ENCODE data around the gene NAT16. TPM values are rescaled to one million over a fixed set of nuclear protein-coding genes. Genes with fewer than 3 reads are reported as not detected.
A peak's percentile ranks its signal among the peaks of the same experiment; 100 is the strongest.

Gene NAT16
- total and polyA plus RNA-seq, 9 of the 15 experiments (the other 6 are each of a cell fraction or from before 2014, with no cell fraction given) = 0.04 TPM; not detected in 8

DNA sequence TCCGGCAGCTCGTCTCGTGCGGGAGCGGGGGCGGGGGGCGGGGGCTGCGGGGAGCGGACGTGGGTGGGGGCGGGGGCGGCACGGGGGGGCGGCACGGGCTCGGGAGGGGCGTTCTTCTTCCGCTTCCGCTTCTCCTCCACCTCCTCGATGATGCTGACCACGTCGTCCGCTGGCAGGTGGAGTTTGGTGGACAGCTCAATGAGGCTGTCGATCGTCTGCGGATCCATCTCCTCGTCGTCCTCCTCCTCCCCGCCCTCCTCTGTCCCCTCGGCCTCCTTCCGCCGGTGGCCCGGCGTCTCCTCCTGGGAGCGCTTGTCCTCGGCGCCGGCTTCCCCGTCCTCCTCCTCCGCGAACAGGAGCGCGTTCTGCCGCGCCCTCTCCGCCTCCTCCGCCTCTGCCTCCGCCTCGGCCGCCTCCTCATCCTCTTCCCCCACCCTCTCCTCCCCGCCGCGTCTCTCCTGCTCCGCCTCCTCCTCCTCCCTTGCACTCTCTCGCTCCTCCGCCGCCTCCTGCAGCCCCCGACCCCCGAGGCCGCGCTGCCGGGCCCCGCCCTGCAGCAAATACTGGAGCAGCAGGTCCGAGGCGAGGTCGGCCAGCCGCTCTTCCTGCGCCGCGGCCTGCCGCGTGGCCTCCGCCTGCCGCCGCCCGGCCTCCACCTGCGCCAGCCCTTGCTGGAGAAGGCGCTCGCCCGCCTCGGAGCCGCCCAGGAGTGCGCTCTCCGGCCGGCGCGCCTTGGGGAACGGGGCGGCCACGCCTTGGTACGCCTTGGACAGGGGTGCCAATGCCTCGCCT, 16.6 kb downstream of the NAT16 start (continued):
- TF ChIP-seq ZBTB40 (IDR thresholded peaks at IDR 0.05) (peak; percentile 38; the same call in 1 of the 2 replicates), ZBTB40 (CRISPR knock-in tag; IDR thresholded peaks at IDR 0.05) (no peak), ATF7 (IDR thresholded peaks at IDR 0.05) (no peak), NR0B1 (IDR thresholded peaks at IDR 0.05; ENCODE audit: partially characterized antibody) (no peak), ZNF77 (CRISPR knock-in tag; IDR thresholded peaks at IDR 0.05) (no peak), VEZF1 (CRISPR knock-in tag; IDR thresholded peaks at IDR 0.05) (peak; percentile 79), STAT6 (CRISPR knock-in tag; IDR thresholded peaks at IDR 0.05) (no peak), NFRKB (IDR thresholded peaks at IDR 0.05; ENCODE audit: low read depth) (no peak), RCOR1 (IDR thresholded peaks at IDR 0.05; ENCODE audit: borderline replicate concordance in 1 of 2, low read depth in 2 of 2, low read length in 2 of 2) (no peak), MTA2 (IDR thresholded peaks at IDR 0.05; ENCODE audit: low read depth) (no peak)
- TF ChIP-seq, protein P1, sequence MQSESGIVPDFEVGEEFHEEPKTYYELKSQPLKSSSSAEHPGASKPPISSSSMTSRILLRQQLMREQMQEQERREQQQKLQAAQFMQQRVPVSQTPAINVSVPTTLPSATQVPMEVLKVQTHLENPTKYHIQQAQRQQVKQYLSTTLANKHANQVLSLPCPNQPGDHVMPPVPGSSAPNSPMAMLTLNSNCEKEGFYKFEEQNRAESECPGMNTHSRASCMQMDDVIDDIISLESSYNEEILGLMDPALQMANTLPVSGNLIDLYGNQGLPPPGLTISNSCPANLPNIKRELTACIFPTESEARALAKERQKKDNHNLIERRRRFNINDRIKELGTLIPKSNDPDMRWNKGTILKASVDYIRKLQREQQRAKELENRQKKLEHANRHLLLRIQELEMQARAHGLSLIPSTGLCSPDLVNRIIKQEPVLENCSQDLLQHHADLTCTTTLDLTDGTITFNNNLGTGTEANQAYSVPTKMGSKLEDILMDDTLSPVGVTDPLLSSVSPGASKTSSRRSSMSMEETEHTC (IDR thresholded peaks at IDR 0.05) = no peak
